Measurements from ENCODE around the gene FBXO21.

The FBXO21 gene

GRCh38 chr12:117165342-117165741 lies 24.9 kb downstream of the FBXO21 start:
- no peak for DNase-seq (ENCODE audit: low read depth)

- no peak for DNase-seq (ENCODE audit: low read depth)
These were observed 27.6 kb downstream of the FBXO21 start for GRCh38 chr12:117162633-117163032.

- no peak for DNase-seq (ENCODE audit: low read depth)
These were observed 28.1 kb downstream of the FBXO21 start for GRCh38 chr12:117162167-117162539.

DNA sequence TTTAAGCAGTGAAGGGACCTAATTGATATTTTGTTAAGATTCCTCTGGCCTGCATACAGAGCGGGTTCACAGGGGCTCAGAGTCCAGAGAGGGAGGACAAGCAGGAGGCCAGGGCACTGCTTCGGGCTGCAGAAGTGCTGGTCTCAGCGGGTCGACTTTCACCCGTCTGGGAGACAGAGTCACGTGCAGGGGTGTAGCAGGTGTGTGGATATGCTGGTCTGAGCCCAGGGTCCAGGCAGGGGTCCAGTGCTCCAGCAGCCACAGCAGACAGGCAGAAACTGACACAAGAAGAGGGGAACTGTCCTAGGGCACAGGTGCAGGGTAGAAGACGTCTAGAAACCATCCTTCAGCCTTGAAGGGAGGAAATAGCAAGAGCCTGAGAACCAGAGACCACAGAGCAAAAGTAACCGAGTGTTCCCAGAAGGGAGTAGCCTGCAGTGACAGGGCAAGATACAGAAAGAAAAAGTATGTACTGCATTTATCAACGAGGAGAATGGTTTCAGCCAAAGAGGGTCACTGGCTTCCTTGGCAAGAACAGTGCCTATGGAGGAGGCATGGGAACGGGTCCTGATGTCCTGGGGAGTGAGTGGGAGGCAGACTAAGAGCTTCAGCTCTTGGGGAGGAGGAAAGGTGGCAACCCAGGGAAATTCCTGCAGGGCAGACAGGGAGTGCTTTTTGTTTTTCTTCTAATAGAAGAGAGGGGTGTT lies 28.7 kb downstream of the FBXO21 start:
- no peak for DNase-seq (ENCODE audit: low read depth)

DNA sequence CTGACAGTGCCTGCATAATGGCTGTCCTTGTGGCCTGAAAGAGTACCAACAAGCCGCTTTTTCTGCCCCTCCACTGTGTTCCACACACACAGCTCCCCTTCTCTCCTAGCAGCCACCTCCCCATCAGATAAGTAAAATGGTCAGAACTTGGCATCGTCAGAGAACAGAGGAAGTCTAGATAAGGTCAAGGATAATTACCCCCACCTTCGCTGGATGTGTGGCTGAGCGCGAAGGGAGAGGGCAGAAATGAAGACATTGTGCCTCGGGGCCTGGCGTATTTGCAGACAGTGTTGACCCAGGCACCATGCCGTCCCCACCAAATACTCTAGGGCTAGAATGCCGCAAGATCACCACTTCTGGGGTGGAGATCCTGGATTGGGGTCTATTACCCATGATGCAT lies 30.6 kb downstream of the FBXO21 start:
- DNase-seq (ENCODE audit: low read depth): no peak

DNA sequence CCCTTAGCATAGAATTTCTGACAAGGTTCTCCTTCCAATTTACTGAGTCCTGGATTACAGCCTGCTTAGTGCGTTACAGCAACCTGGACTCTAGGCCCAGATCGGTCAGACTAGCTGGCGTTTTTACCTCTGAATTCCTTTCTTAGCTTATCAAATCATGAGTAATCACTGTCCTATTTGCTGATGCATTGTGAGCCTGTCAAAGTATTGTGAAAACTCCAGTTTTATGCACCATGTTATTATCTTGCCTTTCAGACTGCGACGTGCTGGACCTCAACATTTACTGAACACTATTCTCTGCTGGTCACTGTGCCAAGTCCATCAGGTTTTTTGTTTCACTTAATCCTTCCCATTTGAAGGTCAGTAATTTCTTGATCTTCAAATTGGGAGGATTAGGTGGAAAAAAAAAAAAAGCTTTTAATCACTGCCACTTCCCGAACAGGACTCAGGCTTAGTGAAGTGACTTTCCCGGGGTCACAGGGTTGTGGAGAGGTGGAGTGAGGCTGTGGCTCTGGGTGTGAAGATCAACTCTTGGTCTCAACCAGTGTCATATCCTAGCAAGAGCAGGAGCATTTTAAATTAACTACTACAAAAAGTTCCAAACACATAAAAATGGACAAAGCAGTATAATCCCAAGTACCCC lies 31.2 kb downstream of the FBXO21 start:
- no peak for DNase-seq (ENCODE audit: low read depth)

GRCh38 chr12:117158096-117158495 lies 32.2 kb downstream of the FBXO21 start:
- no peak for DNase-seq (ENCODE audit: low read depth)

- DNase-seq (ENCODE audit: low read depth): peak; percentile 81
These were observed 34.8 kb downstream of the FBXO21 start for GRCh38 chr12:117155278-117156060.

DNA sequence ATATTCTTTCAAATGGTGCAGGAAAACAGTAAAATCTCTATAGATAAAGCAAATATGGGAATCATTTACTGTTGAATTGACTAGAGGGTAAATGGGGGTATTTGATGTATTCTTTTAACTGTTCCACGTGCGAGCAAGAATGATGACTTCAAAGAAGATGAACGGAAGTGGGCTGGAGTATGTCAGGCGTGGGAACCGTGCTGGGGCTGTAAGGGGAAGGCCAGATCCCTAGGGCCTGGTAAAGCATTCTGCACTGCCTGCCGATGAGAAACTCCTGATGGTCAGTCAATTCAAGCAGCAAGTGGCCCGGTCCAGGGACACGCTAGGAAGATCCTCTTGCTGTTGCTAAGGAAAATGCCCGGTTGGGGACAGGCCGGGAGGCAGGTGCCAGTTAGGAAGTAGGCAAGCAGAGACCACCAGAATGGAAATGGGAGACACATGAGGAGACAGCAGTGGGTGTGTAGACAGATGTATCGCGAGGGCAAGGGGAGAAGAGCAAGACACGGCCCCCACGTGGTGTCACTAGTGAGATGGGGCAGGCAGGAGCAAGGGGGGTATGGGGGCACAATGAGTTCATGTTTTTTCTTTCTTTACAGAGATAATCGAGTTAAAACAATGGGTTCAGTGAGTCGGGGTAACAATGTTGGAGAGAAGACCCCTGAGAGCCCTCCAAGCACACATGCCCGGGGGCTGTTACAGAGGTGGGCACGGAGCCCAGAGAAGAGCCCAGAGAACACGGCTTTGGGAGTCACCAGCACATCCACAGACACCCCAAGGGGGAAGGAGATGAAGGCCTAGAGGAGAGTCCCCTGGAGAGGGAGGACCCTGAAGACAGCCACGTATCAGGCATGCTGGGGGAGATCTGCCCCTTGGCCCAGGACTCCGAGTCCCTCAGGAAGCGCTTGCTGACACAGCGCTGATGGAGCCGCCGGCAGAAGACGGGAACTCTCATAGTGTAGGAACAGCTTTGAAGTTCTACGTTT lies 37.2 kb downstream of the FBXO21 start:
- no peak for DNase-seq (ENCODE audit: low read depth)

- DNase-seq (ENCODE audit: low read depth): no peak
These were observed 38.8 kb downstream of the FBXO21 start for GRCh38 chr12:117151403-117152031.

DNA sequence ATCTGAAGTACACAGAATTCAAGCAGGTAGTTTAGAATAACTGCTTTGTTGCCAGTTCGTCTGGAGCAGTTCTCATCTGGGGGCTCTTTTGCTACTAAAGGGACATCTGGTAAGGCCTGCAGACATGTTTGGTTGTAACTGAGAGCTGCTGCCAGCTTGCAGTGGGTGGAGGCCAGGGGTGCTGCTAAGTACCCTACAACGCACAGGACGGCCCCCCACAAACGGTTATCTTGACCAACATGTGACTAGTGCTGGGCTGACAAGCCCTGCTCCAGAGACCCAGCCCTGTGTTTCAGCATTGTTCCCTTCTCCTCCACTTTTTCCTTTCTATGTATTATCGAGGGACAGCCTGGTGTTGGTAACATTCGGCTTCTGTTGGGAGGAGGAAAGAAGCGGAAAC lies 40.8 kb downstream of the FBXO21 start:
- no peak for DNase-seq (ENCODE audit: low read depth)

DNA sequence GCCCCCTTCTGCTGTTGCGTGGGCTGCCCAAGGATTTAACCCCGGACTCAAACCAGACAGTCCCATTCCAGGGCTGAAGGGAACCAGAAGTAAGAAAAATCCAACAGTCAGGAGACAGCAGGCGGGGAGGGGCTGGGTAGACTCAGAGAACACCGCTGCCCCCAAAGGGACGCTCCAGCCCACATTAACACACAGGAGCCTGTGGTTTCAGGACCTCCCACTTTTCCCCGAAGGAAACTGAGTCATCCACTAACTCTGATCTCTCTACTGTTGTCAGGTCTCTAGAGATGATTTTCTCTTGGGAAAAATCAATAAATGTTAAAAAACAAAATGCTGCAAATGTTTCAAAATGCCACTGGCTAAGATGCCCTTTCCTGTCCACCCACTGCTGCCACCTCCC lies 41.6 kb downstream of the FBXO21 start:
- peak; percentile 25 for DNase-seq (ENCODE audit: low read depth)

DNA sequence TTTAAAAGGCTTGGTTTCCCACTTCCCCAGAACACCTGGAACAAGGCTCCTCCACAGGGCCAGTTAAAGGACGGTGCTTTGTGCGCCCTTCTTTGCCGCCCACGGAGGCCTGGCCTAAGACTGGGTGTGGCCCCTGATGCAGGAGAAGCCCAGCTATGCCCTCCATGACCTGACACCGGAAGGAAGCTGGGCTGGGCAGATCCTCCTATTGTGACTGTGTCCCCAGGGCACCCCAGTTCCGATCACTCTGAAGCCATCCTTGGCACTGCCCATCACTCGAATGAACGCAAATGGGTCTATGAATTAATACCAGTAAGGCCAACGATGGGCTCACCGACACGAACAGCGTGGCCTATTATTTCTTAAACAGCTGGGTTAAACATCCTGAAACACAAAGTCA lies 42.6 kb downstream of the FBXO21 start:
- DNase-seq (ENCODE audit: low read depth): no peak

DNA sequence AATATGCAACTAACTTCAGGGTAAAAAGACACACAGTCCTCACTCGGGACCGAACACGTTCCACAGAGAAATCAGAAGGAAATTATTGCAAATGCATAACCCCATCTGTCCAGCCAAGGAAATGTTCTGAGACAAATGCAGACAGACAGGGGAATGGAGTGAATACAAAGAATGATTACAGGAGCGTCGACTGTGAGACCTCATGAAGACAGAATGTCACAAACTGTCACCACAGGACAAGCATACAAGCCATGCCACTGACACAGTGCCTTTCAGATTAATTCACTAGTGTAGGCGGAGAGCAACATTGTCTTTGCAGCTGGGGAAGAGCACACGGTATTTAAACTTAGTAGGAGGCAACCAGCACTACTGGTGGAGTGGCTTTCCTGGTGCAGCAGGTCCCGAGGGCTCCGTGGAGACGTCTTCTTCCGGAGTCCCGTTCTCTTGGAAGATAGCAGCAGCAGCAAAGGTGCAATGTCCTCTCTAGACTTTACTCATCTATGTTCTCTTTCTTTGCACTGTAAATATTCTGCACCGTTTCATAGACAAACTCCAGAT lies 44.6 kb downstream of the FBXO21 start:
- DNase-seq (ENCODE audit: low read depth): no peak

DNA sequence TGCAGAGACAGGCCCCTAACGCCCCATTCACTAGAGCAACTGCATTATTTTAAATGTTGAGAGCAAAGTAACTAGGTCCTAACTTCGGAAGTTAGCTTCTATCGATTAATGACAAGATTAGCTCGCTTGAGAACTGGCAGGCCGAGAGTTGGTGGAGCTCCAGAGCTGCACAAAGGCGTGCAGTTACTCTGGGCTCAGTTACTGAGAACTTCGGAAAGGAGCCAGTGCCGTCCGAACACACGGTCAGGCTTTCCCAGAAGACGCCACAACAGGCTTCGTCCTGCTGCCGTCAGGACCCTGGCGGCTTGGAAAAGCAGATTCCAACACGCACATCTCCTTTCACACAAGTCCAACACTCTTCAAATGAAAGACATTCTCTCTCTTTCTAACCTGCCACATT lies 45.7 kb downstream of the FBXO21 start:
- DNase-seq (ENCODE audit: low read depth): no peak

GRCh38 chr12:117143008-117143532 lies 47.2 kb downstream of the FBXO21 start:
- DNase-seq (ENCODE audit: low read depth): no peak

DNA sequence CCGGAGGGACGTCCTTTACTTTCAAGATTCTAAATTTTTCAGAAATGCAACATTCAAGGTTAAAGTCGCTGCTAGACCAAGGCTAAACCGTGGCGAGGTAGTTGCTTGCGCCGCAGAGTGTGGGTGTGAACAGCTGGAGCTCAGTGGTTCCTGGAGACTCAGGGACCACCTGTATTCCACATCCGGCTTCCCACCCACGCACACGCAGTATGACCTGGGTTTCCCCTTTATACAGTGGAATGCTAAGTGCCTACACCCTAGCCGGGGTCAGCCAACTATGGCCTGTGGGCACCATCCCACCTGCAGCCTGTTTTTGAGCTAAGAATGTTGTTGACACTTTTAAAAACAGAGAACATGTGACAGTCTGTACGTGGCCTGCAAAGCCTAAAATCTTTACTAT lies 48.2 kb downstream of the FBXO21 start:
- no peak for DNase-seq (ENCODE audit: low read depth)

DNA sequence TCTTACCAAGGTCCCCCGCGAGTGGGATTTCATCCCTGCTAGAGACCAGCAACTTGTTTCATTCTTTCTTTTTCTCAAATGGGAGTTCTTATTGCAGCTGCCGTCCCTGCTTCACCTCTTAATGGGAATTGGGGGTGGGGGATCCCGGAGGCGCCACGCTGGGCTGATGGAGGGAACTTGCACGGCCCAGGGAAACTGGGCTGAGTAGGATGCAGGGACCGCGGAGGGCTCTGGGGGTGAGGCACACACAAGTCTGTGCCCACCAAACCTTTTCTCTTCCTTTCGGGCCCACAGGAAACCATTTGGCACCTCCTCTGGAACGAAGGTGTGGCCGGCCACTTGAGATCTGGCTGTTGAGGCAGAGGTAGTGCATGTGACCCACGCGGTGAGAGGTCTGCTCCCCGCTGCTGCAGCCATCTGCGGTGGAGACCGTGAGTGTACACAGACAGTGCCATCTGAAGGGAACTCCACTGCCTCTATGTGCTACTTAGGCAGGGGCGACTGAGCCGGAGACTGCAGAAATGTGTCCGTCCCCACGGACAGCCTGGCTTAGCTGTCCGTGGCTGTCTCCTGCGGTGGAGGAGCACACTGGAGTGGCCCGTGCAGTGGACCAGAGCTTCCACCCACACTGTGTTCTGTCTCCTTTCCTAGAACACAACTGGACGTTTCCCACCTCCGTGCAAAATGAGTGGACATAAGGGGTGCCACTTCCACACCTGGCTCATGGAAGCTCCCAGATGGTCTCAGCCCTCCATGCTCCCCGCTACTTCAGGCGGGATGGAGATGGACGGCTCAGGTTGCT lies 49.0 kb downstream of the FBXO21 start:
- DNase-seq (ENCODE audit: low read depth): no peak

DNA sequence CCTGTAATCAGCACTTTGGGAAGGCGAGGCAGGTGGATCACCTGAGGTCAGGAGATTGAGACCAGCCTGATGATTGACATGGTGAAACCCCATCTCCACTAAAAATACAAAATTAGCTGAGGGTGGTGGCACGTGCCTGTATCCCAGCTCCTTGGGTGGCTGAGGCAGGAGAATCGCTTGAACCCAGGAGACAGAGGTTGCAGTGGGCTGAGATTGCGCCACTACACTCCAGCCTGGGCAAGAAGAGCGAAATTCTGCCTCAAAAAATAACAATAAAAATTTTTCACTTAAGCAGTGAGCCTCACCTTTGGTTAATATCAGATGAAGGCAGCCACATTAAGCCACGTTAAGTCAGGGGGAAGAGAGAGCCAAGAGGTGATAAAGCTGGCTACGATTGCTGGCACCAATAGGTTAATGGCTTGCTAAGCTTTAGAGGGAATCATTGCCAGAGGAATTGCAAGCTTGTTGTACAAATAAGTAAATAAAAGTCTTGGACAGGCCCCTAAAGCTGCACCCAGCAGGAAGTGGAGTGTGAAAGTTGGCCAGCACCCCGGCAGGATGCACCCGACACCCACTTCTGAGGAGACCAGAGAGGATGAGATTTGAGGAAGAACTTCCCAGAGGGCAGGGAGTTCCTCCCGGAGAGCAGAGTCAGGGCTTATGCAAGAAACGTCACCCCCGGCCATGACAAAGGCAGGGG lies 49.7 kb downstream of the FBXO21 start:
- no peak for DNase-seq (ENCODE audit: low read depth)
